GM18868 (cell line): ENCODE measurements around the gene NRG3.

ENCODE experiments used
- ATAC-seq: cut with Tn5 transposase; IDR thresholded peaks from one replicate; pipeline ENCODE4 v1.9.1; 2021; ENCODE audit warnings: mild to moderate bottlenecking, moderate library complexity; ENCODE audit not compliant: unreplicated experiment

Gene NRG3

GRCh38 chr10:82880776-82881290 is 1005.8 kb downstream of the NRG3 start:
- ATAC-seq: no peak

GRCh38 chr10:82882722-82883121 is 1007.7 kb downstream of the NRG3 start:
- no peak for ATAC-seq

DNA sequence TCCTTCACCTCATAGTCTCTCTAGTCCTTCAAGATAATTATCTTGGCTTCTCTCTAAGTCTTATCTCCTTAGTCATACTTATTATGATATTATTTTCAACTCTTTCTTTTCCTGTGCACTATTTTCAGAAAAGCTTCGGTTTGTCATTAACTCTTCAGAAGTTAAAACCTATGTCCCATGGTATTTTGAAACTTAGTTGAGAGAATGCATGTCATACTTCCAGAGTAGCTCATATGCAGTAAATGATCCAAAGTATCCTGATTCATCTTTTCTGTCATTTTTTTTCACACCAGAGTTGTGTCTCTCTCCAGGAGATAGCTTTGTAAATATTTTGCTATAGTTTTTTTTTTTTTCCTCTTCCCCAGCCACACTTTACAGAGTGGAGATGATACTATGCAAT is 1008.6 kb downstream of the NRG3 start:
- no peak for ATAC-seq

GRCh38 chr10:82887488-82887887 is 1012.5 kb downstream of the NRG3 start:
- no peak for ATAC-seq

DNA sequence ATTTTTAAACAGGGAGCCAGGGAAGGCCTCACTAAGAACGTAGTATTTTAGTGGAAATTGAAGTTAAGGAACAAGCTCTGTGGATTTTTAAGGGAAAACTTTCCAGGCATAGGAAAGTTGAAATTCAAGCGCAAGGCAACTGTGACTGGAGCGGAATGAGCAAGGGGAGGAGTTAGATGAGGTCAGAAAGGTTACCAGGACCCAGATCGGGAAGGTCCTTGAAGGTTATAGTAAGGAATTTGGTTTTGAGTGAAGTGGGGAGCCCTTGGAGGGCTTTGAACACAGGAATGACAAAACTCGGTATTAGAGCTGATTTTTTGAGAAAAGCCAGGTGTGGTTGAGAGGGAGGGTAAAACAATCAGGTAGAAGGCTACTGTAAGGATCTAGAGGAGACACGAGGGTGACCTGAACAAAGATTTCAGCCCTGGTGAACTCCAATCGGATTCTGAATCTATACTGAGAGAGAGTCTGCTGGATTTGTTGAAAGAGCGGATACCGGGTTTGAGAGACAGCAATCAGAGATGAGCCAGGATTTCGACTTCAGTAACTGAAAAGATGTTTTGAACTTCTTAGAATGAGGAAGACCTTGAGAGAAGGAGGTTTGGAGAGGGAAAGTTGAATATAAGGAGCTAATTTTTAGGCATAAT is 1013.9 kb downstream of the NRG3 start:
- ATAC-seq: no peak

- no peak for ATAC-seq
Measured at GRCh38 chr10:82889728-82890127, 1014.7 kb downstream of the NRG3 start.

GRCh38 chr10:82890573-82890972 is 1015.6 kb downstream of the NRG3 start:
- ATAC-seq: no peak

DNA sequence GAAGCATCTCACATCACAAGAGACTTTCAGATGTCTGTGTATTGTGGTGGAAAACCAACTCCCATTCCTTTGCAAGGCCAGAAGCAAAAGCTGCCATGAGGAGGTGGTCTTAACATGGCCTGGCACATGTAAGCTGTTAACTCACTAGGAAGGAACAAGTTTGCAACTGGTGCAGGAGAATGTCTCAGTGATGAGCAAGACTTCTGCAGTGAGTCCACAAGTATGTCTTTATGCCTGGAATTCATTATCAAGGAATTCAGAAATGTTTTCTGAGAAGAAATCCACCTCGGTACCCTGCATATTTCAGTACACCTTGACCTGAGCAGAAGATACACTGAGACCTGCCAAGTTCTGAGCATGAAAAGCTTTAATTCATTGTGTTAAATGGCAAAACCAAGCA is 1033.1 kb downstream of the NRG3 start:
- ATAC-seq: no peak

- no peak for ATAC-seq
Measured at GRCh38 chr10:82908751-82909150, 1033.8 kb downstream of the NRG3 start.

DNA sequence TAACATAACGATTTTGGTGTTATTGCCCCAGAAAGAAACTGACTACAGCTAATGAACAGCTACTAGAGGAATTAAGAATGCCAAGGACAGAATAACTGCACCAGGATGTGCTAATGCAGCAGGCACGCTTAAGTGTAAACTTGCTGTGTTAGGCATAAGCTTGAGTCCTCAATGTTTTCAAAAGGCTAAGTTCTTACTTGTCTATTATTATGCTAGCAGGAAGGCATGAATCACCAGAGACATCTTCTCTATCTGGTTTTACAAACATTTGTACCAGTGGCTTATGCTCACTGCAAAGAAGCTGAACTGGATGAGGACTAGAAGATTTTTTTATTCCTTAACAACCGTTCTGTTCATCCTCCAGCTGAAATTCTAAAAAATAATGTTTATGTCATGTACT is 1035.3 kb downstream of the NRG3 start:
- ATAC-seq: no peak

DNA sequence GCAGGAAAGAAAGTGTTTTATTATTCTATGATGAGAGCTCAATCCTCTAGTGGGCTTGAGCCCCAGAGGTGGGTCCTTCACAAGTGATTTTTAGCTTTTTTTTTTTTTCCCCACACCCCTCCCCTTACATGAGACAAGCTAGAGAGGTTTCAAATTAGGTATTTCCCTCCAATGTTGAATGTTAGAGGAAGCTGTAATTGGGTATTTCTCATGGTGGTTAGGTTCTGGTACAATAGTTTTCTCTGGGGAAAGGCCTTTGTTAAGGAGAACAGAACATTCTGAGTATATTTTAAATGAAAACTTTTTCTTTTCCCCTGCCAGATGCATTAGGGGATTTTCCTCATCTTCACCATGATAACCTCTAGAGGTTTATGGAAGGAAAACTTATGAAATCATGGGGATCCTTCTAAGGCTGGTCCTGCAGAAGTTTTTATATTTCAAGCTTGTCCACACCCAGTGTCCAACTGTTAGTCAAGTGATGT is 1039.7 kb downstream of the NRG3 start:
- ATAC-seq: peak; percentile 96

GRCh38 chr10:82916941-82917340 is 1041.9 kb downstream of the NRG3 start:
- no peak for ATAC-seq

- no peak for ATAC-seq
Measured at GRCh38 chr10:82918022-82918421, 1043.0 kb downstream of the NRG3 start.

DNA sequence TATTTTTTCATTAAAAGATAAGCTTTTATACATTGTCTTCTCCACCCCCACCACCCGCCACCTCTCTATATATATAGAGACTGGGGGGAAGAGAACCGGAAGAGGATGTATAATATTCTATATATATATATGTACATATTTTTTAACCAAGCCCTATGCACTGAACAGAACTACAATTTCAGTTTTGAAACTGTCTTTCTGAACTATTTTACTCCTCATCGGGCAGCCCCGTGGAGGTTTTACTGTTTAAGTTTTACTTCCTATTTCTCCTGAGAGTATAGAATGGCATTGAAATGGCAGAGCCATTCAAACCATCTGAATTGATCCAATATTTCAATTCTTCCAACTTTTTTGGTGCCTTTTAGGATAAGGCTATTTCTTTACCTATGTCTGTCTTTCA is 1047.1 kb downstream of the NRG3 start:
- ATAC-seq: peak; percentile 61

- ATAC-seq: no peak
Measured at GRCh38 chr10:82922755-82923154, 1047.8 kb downstream of the NRG3 start.

GRCh38 chr10:82924711-82925110 is 1049.7 kb downstream of the NRG3 start:
- no peak for ATAC-seq

- ATAC-seq: peak; percentile 82
Measured at GRCh38 chr10:82925547-82925946, 1050.6 kb downstream of the NRG3 start.

- ATAC-seq: no peak
Measured at GRCh38 chr10:82932451-82932850, 1057.5 kb downstream of the NRG3 start.

- ATAC-seq: peak; percentile 65
Measured at GRCh38 chr10:82934429-82934828, 1059.4 kb downstream of the NRG3 start.

DNA sequence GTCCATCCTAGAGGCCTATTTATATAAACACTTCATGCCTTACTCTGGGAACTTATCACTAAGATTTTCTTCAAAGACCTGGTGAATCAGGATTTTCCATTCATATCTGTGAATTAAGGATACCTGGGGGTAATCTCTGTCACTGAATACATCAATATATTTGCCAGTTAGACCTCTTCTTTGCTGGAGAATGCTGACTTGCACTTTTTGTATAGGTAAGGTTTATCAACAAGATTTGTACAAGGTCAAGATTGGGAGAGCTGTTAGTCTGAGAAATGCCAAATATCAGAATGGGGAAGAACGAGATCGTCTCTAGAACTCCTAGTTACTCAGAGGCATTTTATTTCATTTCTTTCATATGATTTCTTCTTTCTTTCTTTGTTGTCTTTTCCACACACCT is 1060.0 kb downstream of the NRG3 start:
- no peak for ATAC-seq

GRCh38 chr10:82938331-82938730 is 1063.3 kb downstream of the NRG3 start:
- no peak for ATAC-seq

GRCh38 chr10:82942286-82943099 is 1067.5 kb downstream of the NRG3 start:
- no peak for ATAC-seq
